T follicular helper cell (primary cell): Measurements from ENCODE around the gene EGR4.

Experiments
- DNase-seq: peaks from one replicate; pipeline ENCODE4 v3.0.0-alpha.2; 2020; ENCODE audit warnings: low read depth
- total RNA-seq, 2 experiments: gene quantifications; one replicate each; lab custom pipeline; 2026; lab: John Stamatoyannopoulos, UW

EGR4 gene
- 0.36 to 2.1 reads per million in 2 experiments for total RNA-seq

DNA sequence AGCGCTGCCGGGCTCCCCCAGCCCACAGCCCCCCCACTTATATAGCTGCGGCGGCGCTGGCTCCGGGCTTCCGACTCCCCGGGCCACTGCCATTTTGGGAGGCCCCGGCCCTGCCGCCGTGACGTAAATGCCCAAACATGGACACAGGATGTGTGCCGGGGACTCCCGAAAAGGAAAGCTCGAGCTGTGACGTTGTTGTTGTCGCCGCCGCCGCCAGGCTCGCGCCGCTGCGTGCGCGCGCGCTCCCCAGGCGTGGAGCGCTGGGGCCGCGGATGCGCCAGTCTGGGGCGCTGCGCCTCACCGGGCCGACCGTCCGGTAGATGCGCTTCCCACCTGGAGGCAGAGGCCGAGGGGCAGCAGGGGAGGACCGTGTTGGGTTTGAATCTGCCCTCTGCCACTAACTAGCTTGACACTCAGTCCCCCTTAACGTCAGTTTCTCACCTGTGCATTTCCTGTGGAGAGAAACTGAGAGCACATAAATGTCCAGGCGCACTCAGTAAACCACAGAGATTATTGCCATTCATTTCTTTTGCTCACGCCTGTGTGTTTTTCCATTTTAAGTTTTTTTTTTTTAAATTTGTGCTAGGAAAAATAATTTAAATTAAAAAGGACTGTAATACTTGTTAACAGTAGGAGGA, at the start of gene EGR4:
Gene EGR4 (minus strand): TSS at position 15 of the 638 bp plus-strand sequence. CDS start 231 bp downstream, outside the sequence.
- DNase-seq: peak; percentile 90

DNA sequence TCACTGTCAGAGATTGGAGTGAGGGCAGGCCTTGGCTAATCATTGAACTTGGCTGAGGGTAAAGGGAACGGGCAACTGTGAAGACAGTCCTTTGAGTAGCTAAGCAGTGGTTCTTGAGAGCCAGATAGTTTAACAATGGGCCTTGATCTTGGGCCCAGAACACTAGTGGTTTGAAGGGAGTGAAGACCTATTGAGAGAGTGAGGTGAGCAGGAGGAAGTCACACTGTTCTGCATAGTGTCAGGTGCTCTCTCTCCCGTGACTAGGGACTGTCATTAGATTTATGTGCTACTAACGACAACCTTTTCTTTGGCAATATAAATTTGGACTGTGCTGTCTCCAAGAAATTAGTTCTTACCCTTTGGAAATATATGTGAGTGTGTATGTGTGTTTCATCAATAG, 47.7 kb upstream of the EGR4 start:
- DNase-seq: no peak

DNA sequence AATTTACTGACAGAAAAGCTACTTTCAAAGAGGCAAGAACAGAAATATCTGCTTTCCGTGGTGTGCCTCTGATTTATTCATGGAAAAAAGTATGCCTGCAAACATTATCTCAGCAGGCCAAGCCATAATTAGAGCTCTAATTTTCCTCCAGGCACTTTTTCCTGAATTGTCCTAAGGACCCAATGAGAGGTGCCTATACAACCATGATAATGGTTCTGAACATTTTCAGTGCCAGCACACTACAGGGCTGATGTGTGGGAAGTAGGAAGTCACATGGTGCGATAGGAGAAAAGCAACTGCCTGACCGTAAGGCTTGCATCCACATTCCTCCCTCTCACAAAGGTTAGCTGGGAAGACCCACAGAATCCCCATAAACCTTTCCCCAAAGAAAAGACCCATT, 45.9 kb upstream of the EGR4 start:
- no peak for DNase-seq

DNA sequence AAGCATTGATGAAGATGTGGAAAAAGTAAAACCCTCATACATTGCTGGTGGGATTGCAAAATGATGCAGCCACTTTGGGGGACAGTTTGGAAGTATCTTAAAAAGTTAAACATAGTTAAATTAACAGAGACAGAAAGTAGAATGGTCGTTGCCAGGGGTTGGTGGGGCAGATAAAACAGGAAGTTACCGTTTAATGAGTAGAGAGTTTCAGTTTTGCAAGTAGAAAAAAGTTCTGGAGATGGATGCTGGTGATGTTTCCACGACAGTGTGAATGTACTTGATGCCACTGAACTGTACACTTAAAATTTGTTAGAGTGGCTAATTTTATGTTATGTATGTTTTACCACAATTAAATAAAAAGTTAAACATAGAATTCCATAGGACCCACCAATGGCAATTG, 44.5 kb upstream of the EGR4 start:
- no peak for DNase-seq

DNA sequence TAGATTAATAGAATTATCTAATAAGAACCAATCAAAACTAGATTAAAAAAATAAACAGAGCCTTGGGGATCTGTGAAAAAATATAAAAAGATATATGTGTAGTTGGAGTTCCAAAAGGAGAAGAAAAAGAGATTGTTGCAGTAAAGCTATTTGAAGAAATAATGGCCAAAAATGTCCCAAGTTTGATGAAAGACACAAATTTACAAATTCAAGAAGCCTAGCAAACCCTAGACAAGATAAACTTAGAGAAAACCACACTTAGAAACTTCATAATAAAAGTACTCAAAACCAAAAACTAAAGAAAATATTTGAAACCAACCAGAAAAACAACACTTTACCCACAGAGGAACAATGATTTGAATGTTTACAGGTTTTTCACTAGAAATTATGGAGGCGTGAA, 41.3 kb upstream of the EGR4 start:
- DNase-seq: no peak

DNA sequence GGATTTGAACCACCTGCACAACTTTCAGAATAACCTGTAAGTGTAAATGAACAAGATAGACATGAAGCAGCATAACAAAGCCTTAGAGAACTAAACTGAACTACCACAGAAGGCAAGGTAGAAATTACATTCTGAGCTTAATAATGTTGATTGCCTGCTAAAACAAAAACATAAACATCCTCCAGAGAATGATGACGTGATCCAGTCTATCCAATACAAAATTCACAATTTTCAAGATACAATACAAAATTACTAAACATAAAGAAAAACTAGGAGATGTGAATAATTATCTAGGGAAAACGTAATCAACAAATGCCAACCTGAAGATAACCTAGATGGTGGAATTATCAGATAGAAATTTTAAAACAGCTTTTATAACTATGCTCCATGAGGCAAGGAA, 40.7 kb upstream of the EGR4 start:
- no peak for DNase-seq

DNA sequence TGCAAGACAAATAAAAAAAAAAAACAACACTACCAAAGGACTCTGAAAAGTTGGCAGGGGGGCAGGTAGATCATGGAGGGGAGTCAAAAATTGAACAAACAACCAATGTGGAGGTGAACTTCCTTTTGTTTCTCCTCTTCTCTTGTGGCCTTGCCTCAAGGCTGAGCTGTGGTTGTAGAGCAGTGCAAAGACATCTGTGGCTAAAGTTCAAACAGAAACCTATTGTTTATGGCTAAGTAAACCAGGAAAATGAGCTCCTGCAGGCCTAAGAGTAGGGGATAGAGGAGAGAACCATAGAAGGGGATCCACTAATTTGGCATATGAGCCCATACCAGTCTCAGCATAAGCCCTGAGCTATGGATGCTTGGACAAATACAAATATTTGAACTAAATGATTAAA, 40.2 kb upstream of the EGR4 start:
- no peak for DNase-seq

DNA sequence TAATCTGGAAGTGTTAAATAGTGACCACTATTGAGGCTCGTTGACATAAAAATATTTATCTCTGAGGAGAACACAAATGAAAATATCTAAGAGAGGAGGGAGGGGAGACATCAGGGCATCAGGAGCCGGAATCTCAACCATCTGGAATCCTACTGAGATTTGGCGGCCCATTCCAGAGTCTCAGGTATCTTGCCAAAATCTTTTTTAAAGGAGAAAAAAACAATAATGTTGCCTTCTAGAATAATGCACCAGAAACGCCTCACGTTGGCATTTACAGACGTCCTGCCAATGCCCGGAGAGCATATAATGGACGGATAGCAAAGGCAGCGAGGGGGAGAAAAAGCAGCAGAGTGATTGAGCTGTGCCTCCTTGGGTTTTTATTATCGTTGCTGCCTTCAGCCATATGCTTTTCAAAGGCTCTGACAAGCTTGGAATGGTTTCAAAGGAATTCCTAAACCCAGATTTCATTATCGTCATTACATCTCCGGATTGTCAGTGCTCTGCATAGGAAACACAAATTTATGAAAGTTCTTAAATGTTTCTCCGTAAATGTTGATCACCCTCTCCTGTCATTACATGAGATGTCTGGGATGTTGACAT, 30.9 kb upstream of the EGR4 start:
- no peak for DNase-seq

DNA sequence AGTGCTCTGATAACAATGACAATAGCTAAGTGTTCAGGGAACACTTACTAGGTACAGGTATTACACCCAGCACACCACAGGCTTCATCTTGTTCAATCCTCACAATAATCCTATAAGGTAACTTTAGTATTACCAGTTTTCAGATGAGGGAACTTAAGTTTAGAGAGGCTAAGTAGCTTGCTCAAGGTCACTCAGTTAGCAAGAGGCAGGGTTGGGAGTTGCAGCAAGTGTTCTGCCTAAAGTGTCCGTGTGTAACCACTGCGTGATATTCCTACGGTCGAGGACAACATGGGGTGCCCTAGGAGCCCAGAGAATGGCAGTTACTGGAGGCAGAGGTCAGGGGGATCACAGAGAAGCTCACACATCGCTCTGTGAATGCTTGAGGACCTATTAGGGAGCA, 30.2 kb upstream of the EGR4 start:
- no peak for DNase-seq

DNA sequence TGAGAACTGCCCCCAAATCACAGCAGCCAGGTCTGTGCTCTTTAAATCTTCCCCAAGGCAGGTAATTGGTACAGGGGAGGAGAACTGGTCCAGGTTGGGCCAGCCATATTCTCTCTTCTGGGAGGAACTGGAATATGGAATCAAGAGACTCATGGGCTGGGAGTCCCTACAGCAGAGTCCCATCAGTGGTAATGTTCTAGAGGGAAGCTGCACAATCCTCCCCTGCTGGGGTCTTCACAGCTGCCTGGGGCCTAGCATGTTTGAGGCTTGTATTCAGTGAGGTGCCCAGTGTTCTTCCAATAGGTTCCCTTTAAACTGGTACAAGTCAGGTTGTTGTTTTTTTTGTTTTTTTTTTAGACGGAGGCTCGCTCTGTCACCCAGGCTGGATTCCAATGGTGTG, 21.1 kb upstream of the EGR4 start:
- DNase-seq: no peak

DNA sequence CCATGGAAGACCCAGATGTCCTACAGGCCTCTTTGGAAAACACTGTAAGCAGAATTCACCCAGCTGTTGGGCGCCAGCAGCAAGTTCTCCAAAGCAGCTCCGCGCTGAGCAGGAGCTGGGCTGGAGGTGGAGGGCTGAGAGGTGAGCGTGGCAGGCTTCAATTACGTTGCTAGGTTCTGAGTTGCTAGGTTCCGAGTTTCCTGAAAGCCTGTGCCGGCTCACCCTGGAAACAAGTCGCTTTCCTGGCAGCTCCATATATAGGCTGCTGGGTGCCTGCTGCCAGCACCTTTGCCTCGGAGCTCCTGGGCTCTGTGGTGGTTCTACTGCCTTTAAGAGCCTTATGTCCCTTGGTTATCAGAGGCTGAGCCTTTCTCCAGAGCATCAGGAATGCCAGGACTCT, 14.4 kb upstream of the EGR4 start:
- no peak for DNase-seq

DNA sequence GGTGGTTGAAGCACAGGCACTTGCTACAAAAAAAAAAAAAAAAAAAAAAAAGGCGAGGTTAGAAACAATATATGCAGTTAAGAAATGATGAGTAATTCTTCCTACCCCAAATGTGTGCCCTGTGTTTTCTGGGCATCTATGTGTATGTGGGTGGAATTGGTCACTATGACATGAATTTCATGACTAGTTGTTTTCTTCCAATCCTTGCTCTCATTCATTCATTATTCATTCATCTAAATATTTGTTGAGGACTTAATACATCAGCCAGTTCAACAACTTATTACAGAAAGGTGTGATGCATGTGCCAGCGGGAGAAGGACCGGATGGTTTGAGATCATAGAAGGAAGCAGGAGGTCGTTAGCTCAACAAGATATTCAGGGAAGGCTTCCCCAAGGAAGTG, 8.3 kb upstream of the EGR4 start:
- no peak for DNase-seq

DNA sequence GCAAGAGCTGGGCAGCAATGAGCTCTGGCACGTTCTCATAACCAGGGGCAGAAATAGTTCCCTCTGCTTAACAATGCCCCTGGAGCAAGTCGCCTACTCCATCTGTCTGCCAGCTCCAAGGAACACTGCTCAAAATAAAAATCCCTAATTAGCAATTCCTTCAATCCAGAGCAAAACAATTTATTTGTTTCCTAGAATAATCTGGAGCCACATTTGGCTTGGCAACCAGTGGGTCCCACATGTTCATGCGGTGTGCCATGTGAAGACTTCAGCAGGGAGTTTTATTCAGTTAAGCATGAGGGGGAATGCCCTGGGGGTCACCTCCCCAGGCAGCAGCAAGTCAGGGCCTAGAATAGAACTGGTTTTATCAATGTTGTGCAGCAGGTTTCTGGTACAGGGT, 7.6 kb upstream of the EGR4 start:
- no peak for DNase-seq

DNA sequence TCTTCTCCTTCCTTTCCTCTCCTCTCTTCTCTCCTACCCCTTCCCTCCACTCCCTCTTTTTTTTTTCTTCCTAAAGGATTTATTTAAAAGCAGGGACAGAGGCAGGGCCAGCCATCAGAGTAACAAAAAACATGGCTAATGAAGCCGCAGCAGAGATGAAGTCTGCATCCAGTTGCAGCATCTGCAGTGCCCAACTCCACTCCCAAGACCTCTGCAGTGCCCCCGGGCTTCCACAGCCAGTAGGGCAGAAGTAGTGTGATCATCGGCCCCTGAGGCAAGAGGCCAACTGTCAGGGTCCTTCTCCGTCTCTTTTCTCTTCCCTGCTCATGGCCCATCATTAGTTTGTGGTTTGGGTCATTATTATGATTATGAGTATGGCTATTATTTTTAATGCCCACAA, 4.2 kb upstream of the EGR4 start:
- no peak for DNase-seq

DNA sequence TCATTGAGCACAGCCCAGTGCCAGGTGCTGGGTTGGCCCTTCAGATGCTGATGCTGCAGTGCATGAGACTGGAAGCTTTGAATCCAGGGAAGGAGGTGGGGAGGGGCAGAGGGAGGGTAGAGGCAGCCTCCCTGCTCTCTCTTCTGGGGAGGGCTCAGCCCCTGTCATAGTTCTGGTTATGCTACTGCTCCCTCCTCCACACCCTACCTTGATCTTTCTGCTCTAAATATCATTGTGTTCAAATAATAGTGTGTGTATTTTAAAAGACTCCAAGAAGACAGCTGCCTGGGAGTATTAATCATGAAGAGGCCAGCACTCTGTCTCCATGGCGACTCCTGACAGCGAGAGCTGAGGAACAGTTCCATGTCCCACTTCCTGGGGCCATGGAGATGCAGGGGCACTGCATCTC, 3.8 kb upstream of the EGR4 start:
- DNase-seq: no peak

DNA sequence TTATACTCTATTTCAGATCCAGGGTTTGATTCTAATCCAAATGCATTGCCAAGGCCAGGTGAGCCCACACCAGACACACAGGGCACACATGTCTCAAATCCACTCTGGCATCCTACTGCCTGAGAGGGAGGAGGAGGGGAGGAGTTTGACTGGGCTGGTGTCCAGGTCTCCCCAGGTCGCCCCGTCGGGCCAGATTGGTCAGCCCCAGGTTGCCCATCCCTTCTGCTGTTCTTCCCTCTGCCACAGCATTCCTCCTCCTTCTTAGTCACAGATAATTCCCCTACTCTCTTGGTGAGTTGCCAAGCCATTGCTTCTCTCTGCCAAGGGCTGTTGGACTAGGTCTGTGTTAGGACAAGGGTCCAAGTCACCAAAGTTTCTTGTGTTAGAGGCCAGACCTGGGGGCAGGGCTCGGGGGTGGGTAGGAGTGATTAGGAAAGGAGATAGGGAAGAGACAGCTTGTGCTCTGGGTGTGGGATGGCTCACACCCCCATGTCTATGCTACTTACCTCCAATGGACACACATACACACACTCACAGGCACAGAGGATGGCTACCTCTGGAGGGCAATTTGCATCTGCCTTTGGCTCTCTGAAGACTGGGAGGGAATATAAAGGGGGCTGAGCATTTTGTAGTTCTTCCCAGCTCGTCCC, 2.5 kb upstream of the EGR4 start:
- no peak for DNase-seq

DNA sequence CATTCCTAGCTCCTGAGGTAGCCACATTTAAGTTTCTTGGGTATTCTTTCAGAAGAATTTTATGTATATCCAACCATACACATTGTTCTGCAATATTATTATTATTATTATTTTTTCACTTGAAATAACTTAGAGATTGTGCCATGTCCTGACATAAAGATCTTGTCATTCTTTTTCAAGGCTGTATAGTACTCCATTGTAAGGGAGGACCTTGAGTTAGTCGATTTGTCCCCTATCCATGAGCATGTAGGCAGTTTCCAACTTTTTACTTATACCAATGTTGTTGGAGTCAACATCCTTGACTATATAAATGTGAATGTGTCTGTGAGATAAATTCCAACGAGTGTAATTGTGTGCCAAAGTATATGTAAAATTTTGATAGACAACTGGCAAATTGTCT, 891 bp upstream of the EGR4 start:
- DNase-seq: no peak

DNA sequence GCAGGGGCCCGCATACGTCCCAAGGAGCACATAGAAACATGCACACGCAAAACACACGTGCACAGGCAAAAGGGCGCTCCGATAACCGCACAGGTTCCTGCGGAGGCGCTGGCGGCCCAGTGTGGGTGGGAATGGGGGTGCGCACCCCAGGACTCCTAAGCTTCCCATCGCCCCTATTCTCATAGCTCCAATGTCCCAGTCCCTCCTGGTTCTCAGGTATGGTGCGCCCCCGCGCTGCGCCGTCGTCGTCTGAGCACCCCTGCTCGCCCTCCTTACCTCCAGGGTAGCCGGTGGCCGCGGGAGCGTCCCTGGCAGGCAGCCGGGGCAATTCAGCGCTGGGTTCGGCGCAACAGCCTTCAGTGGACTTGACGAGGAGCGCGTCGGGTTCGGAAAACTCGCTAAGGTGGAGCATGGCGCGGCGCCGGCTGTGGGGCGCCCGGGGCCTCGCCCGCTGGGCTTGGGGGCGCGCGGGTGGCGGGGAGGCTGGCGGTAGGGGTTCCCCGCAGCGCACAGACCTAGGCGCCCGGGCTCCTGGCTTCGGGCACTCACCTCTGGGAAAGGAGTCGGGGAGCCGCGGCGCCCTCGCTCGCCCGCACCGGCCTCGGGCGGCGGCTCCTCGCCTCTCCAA, 328 bp downstream of the EGR4 start:
- DNase-seq: no peak

DNA sequence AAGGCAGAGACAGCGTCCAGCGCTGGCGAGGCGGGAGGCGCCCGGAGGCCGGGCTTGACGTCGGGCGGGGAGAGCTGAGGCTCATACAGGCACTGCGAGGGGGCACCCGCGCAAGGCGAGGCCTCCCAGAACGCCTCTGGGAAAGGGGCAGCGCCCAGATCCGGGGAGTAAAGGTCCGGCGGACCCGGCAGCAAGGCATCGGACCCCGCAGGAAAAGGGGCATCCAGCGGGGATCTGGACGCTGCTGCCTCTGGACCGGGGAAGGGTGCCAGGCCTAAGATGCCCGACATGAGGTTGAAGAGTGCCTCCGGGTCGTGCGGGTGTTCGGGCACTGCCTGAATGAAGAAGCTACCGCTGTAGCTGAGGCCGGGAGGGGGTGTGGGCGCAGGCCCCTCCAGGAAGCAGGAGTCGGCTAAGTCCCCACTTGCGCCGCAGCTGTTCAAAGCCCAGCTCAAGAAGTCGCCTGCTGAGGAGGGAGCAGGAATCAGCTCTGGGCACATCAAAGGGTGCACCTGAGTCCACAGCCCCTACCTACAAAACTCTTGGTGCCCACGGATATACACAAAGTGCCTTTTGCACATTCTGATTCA, 937 bp downstream of the EGR4 start:
- no peak for DNase-seq

DNA sequence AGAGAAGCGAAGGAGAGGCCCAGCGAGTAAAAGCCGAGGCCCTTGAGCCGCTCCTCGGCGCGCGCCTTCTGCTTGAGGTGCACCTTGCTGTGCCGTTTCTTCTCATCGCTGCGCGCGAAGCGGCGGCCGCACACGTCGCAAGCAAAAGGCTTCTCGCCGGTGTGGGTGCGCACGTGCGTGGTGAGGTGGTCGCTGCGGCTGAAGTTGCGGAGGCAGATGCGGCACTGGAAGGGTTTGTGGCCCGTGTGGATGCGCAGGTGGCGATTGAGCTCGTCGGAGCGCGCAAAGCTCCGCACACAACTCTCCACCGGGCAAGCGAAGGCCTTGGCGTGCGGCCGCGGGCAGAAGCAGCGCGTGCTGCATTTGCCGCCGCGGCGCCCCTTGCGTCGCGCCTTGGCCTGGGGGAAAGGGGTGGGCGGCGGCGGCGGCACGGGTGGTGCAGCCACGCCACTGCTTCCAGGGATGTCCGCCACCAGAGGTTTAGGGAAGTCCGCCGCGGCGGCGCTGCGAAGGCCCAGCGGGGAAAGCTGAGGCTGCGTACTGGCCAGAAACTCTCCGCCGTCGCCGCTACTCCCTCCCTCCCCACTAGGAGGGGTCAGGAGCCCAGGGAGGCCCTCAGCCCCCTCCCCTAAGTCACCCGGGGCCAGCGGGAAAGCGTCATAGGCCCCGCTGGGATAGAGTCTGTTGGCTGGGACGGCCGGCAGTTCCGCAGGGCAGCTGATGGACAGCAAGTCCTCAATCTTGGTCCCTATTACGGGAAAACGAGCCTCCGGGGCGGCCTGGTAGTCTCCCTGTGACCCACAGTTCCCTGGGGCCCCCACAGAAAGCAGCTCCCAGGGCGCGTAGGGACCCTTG, 1.7 kb downstream of the EGR4 start:
- no peak for DNase-seq

DNA sequence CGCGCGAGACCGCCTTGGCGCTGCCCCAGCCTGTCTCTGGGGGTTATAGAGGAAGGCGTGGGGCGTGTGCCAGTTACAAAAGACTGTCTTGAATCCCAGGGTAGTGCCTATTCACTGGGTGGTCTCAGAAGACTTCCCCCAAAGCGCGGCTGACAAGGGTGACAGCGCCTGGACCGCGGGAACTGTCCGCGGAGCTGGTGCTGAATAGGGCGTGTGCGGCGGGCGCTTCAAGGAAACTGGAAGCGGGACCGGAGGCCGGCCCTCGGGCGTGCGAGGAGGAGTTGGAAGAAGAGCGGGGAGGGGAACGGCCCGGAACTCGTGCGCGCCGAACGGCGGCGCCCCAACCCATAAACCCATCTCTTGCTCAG, 2.3 kb downstream of the EGR4 start:
- DNase-seq: peak; percentile 25
